Limb (tissue), 2 donors: ENCODE results near the gene CDH7.

Experiments
- DNase-seq, 2 donors: peaks; one replicate each; pipeline ENCODE4 v3.0.0-alpha.2; 2016; ENCODE audit errors: extremely low spot score in 2 of 2

The CDH7 gene

DNA sequence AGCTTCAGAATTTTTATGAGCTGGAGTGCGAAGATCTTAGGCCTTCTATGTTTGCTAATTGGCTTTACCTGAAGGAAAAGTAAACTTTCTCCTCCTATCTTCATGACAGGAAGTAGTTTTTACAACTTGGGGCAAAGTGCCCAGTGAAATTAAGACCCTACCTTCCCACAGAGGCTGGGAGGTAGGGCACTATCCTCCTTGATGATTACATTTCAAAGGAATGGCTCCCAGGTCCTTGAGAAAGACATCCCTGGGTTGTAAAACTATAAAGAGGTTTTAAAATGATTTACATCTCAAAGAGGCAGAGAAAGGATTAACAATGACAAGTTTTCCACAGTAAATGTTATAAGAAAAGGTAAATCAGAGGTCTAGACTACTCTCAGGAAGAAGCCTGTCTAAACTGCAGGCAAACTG is 155.8 kb downstream of the CDH7 start:
- no peak for DNase-seq

GRCh38 chr18:65907281-65907680 is 156.5 kb downstream of the CDH7 start:
- DNase-seq = no peak

GRCh38 chr18:65919018-65919417 is 168.2 kb downstream of the CDH7 start:
- DNase-seq = no peak

DNA sequence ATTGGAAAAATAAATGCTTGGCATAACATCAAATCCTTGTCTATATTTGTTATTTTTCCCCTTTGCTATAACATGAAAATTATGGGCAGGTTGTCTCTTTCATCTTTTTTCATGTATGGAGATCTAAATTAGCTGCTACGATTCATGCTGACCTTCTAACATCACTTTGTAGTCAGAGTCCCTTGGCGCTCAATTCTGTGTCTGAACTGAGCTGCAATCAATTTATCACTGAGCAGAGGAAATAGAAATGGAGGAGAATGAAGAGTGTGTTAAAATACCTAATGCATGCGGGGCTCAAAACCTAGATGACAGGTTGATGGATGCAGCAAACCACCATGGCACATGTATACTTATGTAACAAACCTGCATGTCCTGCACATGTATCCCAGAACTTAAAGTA is 168.9 kb downstream of the CDH7 start:
- DNase-seq = no peak

DNA sequence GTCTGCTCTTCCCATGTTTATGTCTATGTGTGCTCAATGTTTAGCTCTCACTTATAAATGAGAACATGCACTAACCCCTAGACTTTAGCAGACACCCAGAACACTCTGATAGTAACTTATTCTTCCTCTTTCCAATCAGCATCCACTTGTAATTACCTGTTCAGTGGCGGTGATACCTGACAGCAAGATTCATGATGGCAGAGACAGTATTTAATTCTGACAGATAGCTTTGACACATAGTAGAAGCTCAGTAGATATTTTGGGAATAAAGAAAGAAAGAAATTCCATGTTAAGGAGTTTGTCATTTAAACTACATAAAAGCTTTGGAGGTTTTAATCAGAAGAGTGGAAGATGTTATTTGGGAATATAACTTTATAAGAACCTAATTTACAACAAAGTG is 171.3 kb downstream of the CDH7 start:
- DNase-seq = no peak

- DNase-seq = no peak
Measured at GRCh38 chr18:65924904-65925303, 174.1 kb downstream of the CDH7 start.

DNA sequence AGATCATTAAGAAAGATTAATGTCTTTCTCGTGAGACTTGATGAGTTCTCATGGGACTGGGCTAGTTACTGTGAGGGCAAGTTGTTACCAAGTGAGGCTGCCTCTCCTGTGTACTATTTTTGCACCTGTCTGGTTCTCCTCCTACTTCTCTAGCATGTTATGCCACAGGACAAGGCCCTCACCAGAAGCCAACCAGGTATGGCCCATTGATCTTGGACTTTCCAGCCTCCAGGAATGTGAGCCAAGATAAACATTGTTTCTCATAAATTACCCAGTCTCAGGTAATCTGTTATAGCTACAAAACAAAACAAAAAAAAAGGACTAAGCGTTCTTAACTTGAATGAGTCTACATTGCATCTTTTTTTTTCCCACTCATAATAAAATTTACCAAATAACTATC is 184.1 kb downstream of the CDH7 start:
- DNase-seq = no peak

DNA sequence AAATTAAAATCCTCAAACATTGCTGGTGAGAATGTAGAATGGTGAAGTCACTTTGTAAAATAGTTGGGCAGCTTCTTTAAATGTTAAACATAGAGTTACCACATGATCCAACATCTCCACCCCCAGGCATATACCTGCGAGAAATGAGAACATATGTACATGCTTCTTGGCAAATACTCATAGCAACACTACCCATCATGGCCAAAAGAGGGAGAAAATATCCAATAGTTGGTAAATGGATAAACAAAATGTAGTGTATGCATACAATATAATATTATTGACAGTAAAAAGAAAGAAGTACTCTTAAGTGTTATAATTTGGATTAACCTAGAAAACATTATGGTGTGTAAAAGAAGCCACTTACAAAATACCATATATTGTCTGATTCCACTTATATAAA is 185.9 kb downstream of the CDH7 start:
- DNase-seq = no peak

GRCh38 chr18:65937180-65937579 is 186.4 kb downstream of the CDH7 start:
- no peak for DNase-seq

DNA sequence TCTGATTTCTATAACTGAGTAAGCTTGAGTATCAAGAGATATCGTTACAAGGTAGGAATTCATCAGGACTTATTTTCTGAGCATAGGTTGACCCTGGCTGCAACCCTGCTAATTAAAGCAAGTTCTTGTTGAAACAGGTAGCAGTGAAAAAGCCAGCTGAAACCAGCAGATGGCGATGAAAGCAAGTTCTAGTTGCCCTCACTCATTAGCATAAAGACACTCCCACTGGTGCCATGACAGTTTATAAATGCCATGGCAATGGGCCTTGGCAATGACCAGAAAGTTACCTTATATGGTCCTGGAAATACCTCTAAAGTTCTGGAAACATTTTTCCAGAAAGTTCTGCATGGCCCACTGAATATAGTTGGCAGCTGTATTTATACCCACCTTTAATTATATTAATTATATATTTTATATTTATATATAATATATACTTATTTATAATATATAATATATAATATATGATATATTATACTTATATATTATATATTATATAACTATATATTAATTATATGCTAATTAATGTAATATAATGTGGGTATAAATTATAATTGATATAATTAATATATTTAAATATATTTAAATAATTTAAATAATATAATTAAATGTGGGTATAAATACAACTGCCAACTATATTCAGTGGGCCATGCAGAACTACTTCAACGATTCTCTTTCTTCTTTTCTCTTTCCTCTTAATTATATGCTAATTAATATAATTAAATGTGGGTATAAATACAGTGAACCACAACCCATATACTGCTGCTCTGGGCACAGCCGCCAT is 188.0 kb downstream of the CDH7 start:
- no peak for DNase-seq
